Trophoblast cell (in vitro differentiated cells and primary cell): Measurements from ENCODE around the gene MRPL49.

Experiments
- DNase-seq, 2 donors: peaks; one replicate each; pipeline ENCODE4 v3.0.0-alpha.2; 2016
- H2AFZ ChIP-seq: 2 replicates; pipeline ENCODE4 v1.6.1; 2013; ENCODE audit warnings: low read length, moderate library complexity, mild to moderate bottlenecking; ENCODE audit not compliant: insufficient read depth, poor library complexity
- H2AK5ac ChIP-seq: 2 replicates; pipeline ENCODE4 v1.6.1; 2013; ENCODE audit warnings: mild to moderate bottlenecking, low read length
- H2BK120ac ChIP-seq: 2 replicates; pipeline ENCODE4 v1.6.1; 2013; ENCODE audit warnings: low read length, mild to moderate bottlenecking, moderate library complexity; ENCODE audit not compliant: insufficient read depth, poor library complexity
- H2BK12ac ChIP-seq: 2 replicates; pipeline ENCODE4 v1.6.1; 2013; ENCODE audit warnings: mild to moderate bottlenecking, low read length, moderate library complexity
- H2BK5ac ChIP-seq: 2 replicates; pipeline ENCODE4 v1.6.1; 2013; ENCODE audit warnings: low read length, low read depth, moderate library complexity, mild to moderate bottlenecking; ENCODE audit not compliant: poor library complexity
- H3K14ac ChIP-seq: 2 replicates; pipeline ENCODE4 v1.6.1; 2013; ENCODE audit warnings: mild to moderate bottlenecking, low read length
- H3K18ac ChIP-seq: 2 replicates; pipeline ENCODE4 v1.6.1; 2013; ENCODE audit warnings: mild to moderate bottlenecking, low read length
- H3K23ac ChIP-seq: 2 replicates; pipeline ENCODE4 v1.6.1; 2013; ENCODE audit warnings: low read length
- H3K27ac ChIP-seq: 2 replicates; pipeline ENCODE4 v1.5.1; 2013; ENCODE audit warnings: low read depth, mild to moderate bottlenecking, inconsistent platforms, low read length, moderate library complexity
- H3K27me3 ChIP-seq: 2 replicates; pipeline ENCODE4 v1.6.1; 2013; ENCODE audit warnings: inconsistent platforms, mild to moderate bottlenecking, low read length, moderate library complexity; ENCODE audit not compliant: insufficient read depth
- H3K36me3 ChIP-seq, 2 experiments: 1 replicate in 1 of 2; 2 replicates in 1 of 2; pipeline ENCODE4 v1.6.1; 2013; ENCODE audit warnings: low read length in 2 of 2, mild to moderate bottlenecking in 2 of 2, moderate library complexity in 1 of 2; ENCODE audit not compliant: insufficient read depth in 2 of 2, control insufficient read depth in 1 of 2
- H3K4ac ChIP-seq: 2 replicates; pipeline ENCODE4 v1.6.1; 2013; ENCODE audit warnings: low read depth, mild to moderate bottlenecking, low read length, moderate library complexity
- H3K4me1 ChIP-seq, 2 experiments: 1 replicate in 1 of 2; 2 replicates in 1 of 2; pipeline ENCODE4 v1.6.1; 2013; ENCODE audit warnings: low read length in 2 of 2, mild to moderate bottlenecking in 2 of 2, moderate library complexity in 1 of 2; ENCODE audit not compliant: insufficient read depth in 2 of 2, control insufficient read depth in 1 of 2
- H3K4me2 ChIP-seq: 2 replicates; pipeline ENCODE4 v1.6.1; 2013; ENCODE audit warnings: inconsistent platforms, mild to moderate bottlenecking, low read length, moderate library complexity
- H3K4me3 ChIP-seq: 2 replicates; pipeline ENCODE4 v1.5.1; 2013; ENCODE audit warnings: mild to moderate bottlenecking, low read depth, low read length, inconsistent platforms
- H3K79me1 ChIP-seq: one replicate; pipeline ENCODE4 v1.6.1; 2013; ENCODE audit warnings: low read length
- H3K79me2 ChIP-seq: 2 replicates; pipeline ENCODE4 v1.6.1; 2013; ENCODE audit warnings: low read length, mild to moderate bottlenecking; ENCODE audit not compliant: control insufficient read depth, insufficient read depth, poor library complexity
- H3K9ac ChIP-seq: 2 replicates; pipeline ENCODE4 v1.6.1; 2013; ENCODE audit warnings: mild to moderate bottlenecking, low read length
- H3K9me3 ChIP-seq: 2 replicates; pipeline ENCODE4 v1.6.1; 2013; ENCODE audit warnings: low read depth, mild to moderate bottlenecking, control low read depth, inconsistent platforms, low read length; ENCODE audit not compliant: insufficient read depth
- H4K12ac ChIP-seq: 2 replicates; pipeline ENCODE4 v1.6.1; 2013; ENCODE audit warnings: low read depth, mild to moderate bottlenecking, low read length, moderate library complexity
- H4K8ac ChIP-seq: 2 replicates; pipeline ENCODE4 v1.6.1; 2013; ENCODE audit warnings: low read depth, mild to moderate bottlenecking, low read length, moderate library complexity
- H4K91ac ChIP-seq: one replicate; pipeline ENCODE4 v1.6.1; 2013; ENCODE audit warnings: low read depth, mild to moderate bottlenecking, low read length, moderate library complexity
- WGBS: extraction: QIAGEN DNeasy Blood & Tissue Kit; methylation state at CpG from one replicate; pipeline ENCODE4 v1.1.7; 2013; ENCODE audit warnings: missing lambda C conversion rate; ENCODE audit not compliant: insufficient read length, insufficient coverage; ENCODE audit errors: extremely low coverage; 5-methylcytosine and 5-hydroxymethylcytosine counted together

Gene MRPL49

GRCh38 chr11:65132988-65133700 lies 11.0 kb downstream of the MRPL49 start:
- Histone ChIP-seq H4K8ac (no peak overlapping the region), H2AFZ (no peak overlapping the region)

GRCh38 chr11:65133724-65134123 lies 11.6 kb downstream of the MRPL49 start:
- Histone ChIP-seq H3K9ac (peak overlapping the region; percentile 73), H3K14ac (peak overlapping the region; percentile 60), H2AFZ (no peak overlapping the region), H3K4ac (peak overlapping the region; percentile 37), H3K18ac (peak overlapping the region; percentile 55), H4K12ac (peak overlapping the region; percentile 66), H3K4me2 (peak overlapping the region; percentile 85), H2BK120ac (no peak overlapping the region), H3K27me3 (no peaks in the 10 kb centered on the region), H3K79me1 (peaks cover 11% of the 10 kb centered on the region), H4K91ac (peak overlapping the region; percentile 88), H3K4me1 (peaks cover 7 to 12% of the 10 kb centered on the region in 2 experiments), H3K9me3 (peaks cover 1% of the 10 kb centered on the region), H3K27ac (peak overlapping the region; percentile 92), H3K36me3 (peaks cover 38 to 43% of the 10 kb centered on the region in 2 experiments), H3K79me2 (peaks cover 9% of the 10 kb centered on the region), H3K23ac (no peak overlapping the region), H4K8ac (peak overlapping the region; percentile 88), H2BK12ac (no peak overlapping the region), H2AK5ac (peak overlapping the region; percentile 76), H3K4me3 (peak overlapping the region; percentile 90), H2BK5ac (peak overlapping the region; percentile 89)
- WGBS = no CpG with 5 or more reads among the region's 20 CpGs
- peak in 1 of 2 donors; percentile 20 for DNase-seq

More at GRCh38 chr11:65132988-65133700, 11.0 kb downstream of the MRPL49 start:
- DNase-seq = peak; percentile 53 to 76
- H3K9ac ChIP-seq = peak overlapping the region; percentile 39
- no peak overlapping the region for H2BK120ac ChIP-seq
- peaks cover 1% of the 10 kb centered on the region for H3K9me3 ChIP-seq
- no peak overlapping the region for H4K12ac ChIP-seq
- H3K27ac ChIP-seq = no peak overlapping the region
- H2BK12ac ChIP-seq = no peak overlapping the region
- H2AK5ac ChIP-seq = no peak overlapping the region
- no peak overlapping the region for H2BK5ac ChIP-seq
- H3K4me2 ChIP-seq = peak overlapping the region; percentile 85
- no CpG with 5 or more reads among the region's 18 CpGs for WGBS
- peak overlapping the region; percentile 8 for H3K18ac ChIP-seq
- H4K91ac ChIP-seq = no peak overlapping the region
- peaks cover 7 to 12% of the 10 kb centered on the region in 2 experiments for H3K4me1 ChIP-seq
- H3K27me3 ChIP-seq = no peaks in the 10 kb centered on the region
- H3K79me2 ChIP-seq = peaks cover 9% of the 10 kb centered on the region
- peak overlapping the region; percentile 37 for H3K4ac ChIP-seq
- peaks cover 11% of the 10 kb centered on the region for H3K79me1 ChIP-seq
- no peak overlapping the region for H3K23ac ChIP-seq
- H3K4me3 ChIP-seq = no peak overlapping the region
- no peak overlapping the region for H3K14ac ChIP-seq
- peaks cover 44 to 48% of the 10 kb centered on the region in 2 experiments for H3K36me3 ChIP-seq

GRCh38 chr11:65134240-65134951 lies 12.3 kb downstream of the MRPL49 start, which contains the start of gene SYVN1:
Gene SYVN1 (minus strand): TSS chr11:65134519. CDS start chr11:65133601, 918 bp downstream.
- peak within 1 kb of the TSS; percentile 76 for H2AK5ac ChIP-seq
- peak within 1 kb of the TSS; percentile 60 for H3K14ac ChIP-seq
- H3K79me1 ChIP-seq = peaks cover 11% of the 10 kb centered on the region
- H3K18ac ChIP-seq = peak within 1 kb of the TSS; percentile 76
- no peaks in the 10 kb centered on the region for H3K27me3 ChIP-seq
- peak within 1 kb of the TSS; percentile 73 for H2BK120ac ChIP-seq
- H2BK12ac ChIP-seq = peak within 1 kb of the TSS; percentile 16
- H3K9ac ChIP-seq = peak within 1 kb of the TSS; percentile 97
- H3K36me3 ChIP-seq = peaks cover 34 to 37% of the 10 kb centered on the region in 2 experiments
- DNase-seq = peak; percentile 87 to 89
- H2AFZ ChIP-seq = peak within 1 kb of the TSS; percentile 65
- H3K23ac ChIP-seq = no peak within 1 kb of the TSS
- peak within 1 kb of the TSS; percentile 89 for H2BK5ac ChIP-seq
- H3K4ac ChIP-seq = peak within 1 kb of the TSS; percentile 37
- H4K12ac ChIP-seq = peak within 1 kb of the TSS; percentile 66
- H3K9me3 ChIP-seq = peaks cover 1% of the 10 kb centered on the region
- H3K79me2 ChIP-seq = peaks cover 9% of the 10 kb centered on the region
- peak within 1 kb of the TSS; percentile 88 for H4K8ac ChIP-seq
- peak within 1 kb of the TSS; percentile 85 for H3K4me2 ChIP-seq
- WGBS = no CpG with 5 or more reads among the region's 60 CpGs
- H3K4me3 ChIP-seq = peak within 1 kb of the TSS; percentile 90
- peak within 1 kb of the TSS; percentile 92 for H3K27ac ChIP-seq
- peaks cover 7 to 12% of the 10 kb centered on the region in 2 experiments for H3K4me1 ChIP-seq
- peak within 1 kb of the TSS; percentile 88 for H4K91ac ChIP-seq

GRCh38 chr11:65134952-65135632 lies 13.0 kb downstream of the MRPL49 start:
- Histone ChIP-seq H3K4me2 (peak overlapping the region; percentile 85), H4K8ac (peak overlapping the region; percentile 88), H3K4me1 (peaks cover 7 to 12% of the 10 kb centered on the region in 2 experiments), H4K91ac (peak overlapping the region; percentile 88), H2BK5ac (no peak overlapping the region), H3K4me3 (peak overlapping the region; percentile 90), H3K9ac (peak overlapping the region; percentile 97), H2AK5ac (no peak overlapping the region), H2BK120ac (no peak overlapping the region), H2BK12ac (no peak overlapping the region), H2AFZ (peak overlapping the region; percentile 13), H4K12ac (peak overlapping the region; percentile 66), H3K4ac (no peak overlapping the region), H3K9me3 (peaks cover 1% of the 10 kb centered on the region), H3K23ac (no peak overlapping the region), H3K36me3 (peaks cover 27 to 30% of the 10 kb centered on the region in 2 experiments), H3K27me3 (no peaks in the 10 kb centered on the region), H3K79me2 (peaks cover 9% of the 10 kb centered on the region), H3K18ac (no peak overlapping the region), H3K79me1 (peaks cover 11% of the 10 kb centered on the region), H3K14ac (peak overlapping the region; percentile 60), H3K27ac (peak overlapping the region; percentile 92)
- WGBS = no CpG with 5 or more reads among the region's 24 CpGs
- peak; percentile 95 for DNase-seq
